Measurements from ENCODE around the gene DSCAML1. TPM values are rescaled to one million over a fixed set of nuclear protein-coding genes. Genes with fewer than 3 reads are reported as not detected.

Gene DSCAML1
- total and polyA plus RNA-seq, 3 donors from 2014 or later: 1.6 to 6.1 (median 3.0) TPM

GRCh38 chr11:117712530-117712929 is 84.5 kb downstream of the DSCAML1 start:
- Histone ChIP-seq H3K4me3 (no peak overlapping the region), H3K9me3 (no peaks in the 10 kb centered on the region), H3K36me3 (ENCODE audit: low read depth, missing control alignments) (no peaks in the 10 kb centered on the region), H3K4me1 (no peaks in the 10 kb centered on the region), H3K27me3 (no peaks in the 10 kb centered on the region), H3K27ac (no peak overlapping the region)
- intact Hi-C loops (cut with DNase I; ENCODE audit: low total_unique reads): no loop called here
- 95 to 96% methylated on average over 12 to 13 of the region's 13 CpGs for WGBS, 2 donors
- no peak for TF ChIP-seq CTCF (IDR thresholded peaks at IDR 0.05)
- TF ChIP-seq POLR2A (IDR thresholded peaks at IDR 0.05): no peak
- DNase-seq: no peak

GRCh38 chr11:117711331-117711730 is 85.7 kb downstream of the DSCAML1 start:
- no peak overlapping the region for H3K27ac ChIP-seq
- no peak overlapping the region for H3K4me3 ChIP-seq
- 65 to 69% methylated on average over 7 of the region's 7 CpGs for WGBS, 2 donors
- no peaks in the 10 kb centered on the region for H3K36me3 ChIP-seq (ENCODE audit: low read depth, missing control alignments)
- TF ChIP-seq CTCF (IDR thresholded peaks at IDR 0.05) (no peak), POLR2A (IDR thresholded peaks at IDR 0.05) (no peak)
- no peaks in the 10 kb centered on the region for H3K27me3 ChIP-seq
- intact Hi-C loops (cut with DNase I; ENCODE audit: low total_unique reads): no loop called here
- H3K4me1 ChIP-seq: no peaks in the 10 kb centered on the region
- H3K9me3 ChIP-seq: no peaks in the 10 kb centered on the region
- no peak for DNase-seq

- Histone ChIP-seq H3K4me3 (no peak overlapping the region), H3K9me3 (no peaks in the 10 kb centered on the region), H3K27ac (no peak overlapping the region), H3K27me3 (no peaks in the 10 kb centered on the region), H3K36me3 (ENCODE audit: low read depth, missing control alignments) (no peaks in the 10 kb centered on the region), H3K4me1 (no peaks in the 10 kb centered on the region)
- no peak for TF ChIP-seq CTCF (IDR thresholded peaks at IDR 0.05)
- TF ChIP-seq POLR2A (IDR thresholded peaks at IDR 0.05): no peak
- no peak for DNase-seq
- 89 to 91% methylated on average over 4 of the region's 4 CpGs for WGBS, 2 donors
- intact Hi-C loops (cut with DNase I; ENCODE audit: low total_unique reads): no loop called here
Measured at GRCh38 chr11:117710211-117710610, 86.8 kb downstream of the DSCAML1 start.

- no peak for DNase-seq
- WGBS, 2 donors: 92 to 96% methylated on average over 10 to 12 of the region's 12 CpGs
- intact Hi-C loops (cut with DNase I; ENCODE audit: low total_unique reads): no loop called here
- Histone ChIP-seq H3K4me3 (no peak overlapping the region), H3K4me1 (no peaks in the 10 kb centered on the region), H3K9me3 (no peaks in the 10 kb centered on the region), H3K36me3 (ENCODE audit: low read depth, missing control alignments) (no peaks in the 10 kb centered on the region), H3K27ac (no peak overlapping the region), H3K27me3 (no peaks in the 10 kb centered on the region)
- TF ChIP-seq POLR2A (IDR thresholded peaks at IDR 0.05) (no peak), CTCF (IDR thresholded peaks at IDR 0.05) (no peak)
Measured at GRCh38 chr11:117706322-117706814, 90.6 kb downstream of the DSCAML1 start.

- H3K9me3 ChIP-seq: no peaks in the 10 kb centered on the region
- DNase-seq: no peak
- H3K4me3 ChIP-seq: no peak overlapping the region
- no peaks in the 10 kb centered on the region for H3K27me3 ChIP-seq
- TF ChIP-seq POLR2A (IDR thresholded peaks at IDR 0.05): no peak
- no peak for TF ChIP-seq CTCF (IDR thresholded peaks at IDR 0.05)
- no peaks in the 10 kb centered on the region for H3K4me1 ChIP-seq
- intact Hi-C loops (cut with DNase I; ENCODE audit: low total_unique reads): no loop called here
- H3K36me3 ChIP-seq (ENCODE audit: low read depth, missing control alignments): no peaks in the 10 kb centered on the region
- WGBS, 2 donors: 84 to 94% methylated on average over 6 of the region's 6 CpGs
- no peak overlapping the region for H3K27ac ChIP-seq
Measured at GRCh38 chr11:117705866-117706265, 91.2 kb downstream of the DSCAML1 start.

Data from testis (tissue), 3 donors.